GM18505 (cell line): ENCODE measurements around the gene ACCS.

Experiments used
- ATAC-seq: cut with Tn5 transposase; IDR thresholded peaks from one replicate; pipeline ENCODE4 v1.9.1; 2021; ENCODE audit not compliant: unreplicated experiment
- POLR2A ChIP-seq: IDR thresholded peaks from 4 replicates; pipeline ENCODE4 v1.6.1; 2011; ENCODE audit warnings: borderline replicate concordance; ENCODE audit not compliant: insufficient read depth, insufficient read length; ENCODE audit errors: extremely low read depth

Gene ACCS

GRCh38 chr11:44065841-44066731, at the start of gene ACCS:
TSS of gene ACCS (plus strand) at chr11:44066270. CDS start at chr11:44067628, 1,358 bp downstream.
- peak; percentile 99 for ATAC-seq
- TF ChIP-seq POLR2A = peak; percentile 80

- no peak for ATAC-seq
- no peak for TF ChIP-seq POLR2A
Measured at GRCh38 chr11:44016546-44017442, 49.3 kb upstream of the ACCS start.

GRCh38 chr11:44017443-44018126, 48.5 kb upstream of the ACCS start:
- no peak for ATAC-seq

GRCh38 chr11:44018127-44018521, 47.9 kb upstream of the ACCS start:
- no peak for TF ChIP-seq POLR2A
- no peak for ATAC-seq

More at GRCh38 chr11:44017443-44018126, 48.5 kb upstream of the ACCS start:
- no peak for TF ChIP-seq POLR2A

- no peak for TF ChIP-seq POLR2A
- ATAC-seq = no peak
Measured at GRCh38 chr11:44018829-44019228, 47.2 kb upstream of the ACCS start.

GRCh38 chr11:44024977-44025376, 41.1 kb upstream of the ACCS start:
- no peak for ATAC-seq
- no peak for TF ChIP-seq POLR2A

- ATAC-seq = no peak
- TF ChIP-seq POLR2A = no peak
Measured at GRCh38 chr11:44025727-44026126, 40.3 kb upstream of the ACCS start.

- ATAC-seq = no peak
- TF ChIP-seq POLR2A = no peak
Measured at GRCh38 chr11:44028401-44028800, 37.7 kb upstream of the ACCS start.

GRCh38 chr11:44028816-44029506, 37.1 kb upstream of the ACCS start:
- no peak for TF ChIP-seq POLR2A
- no peak for ATAC-seq

- ATAC-seq = no peak
- no peak for TF ChIP-seq POLR2A
Measured at GRCh38 chr11:44029507-44029845, 36.6 kb upstream of the ACCS start.

GRCh38 chr11:44029977-44030911, 35.8 kb upstream of the ACCS start:
- ATAC-seq = no peak

GRCh38 chr11:44030996-44031395, 35.1 kb upstream of the ACCS start:
- no peak for ATAC-seq
- TF ChIP-seq POLR2A = no peak

More at GRCh38 chr11:44029977-44030911, 35.8 kb upstream of the ACCS start:
- no peak for TF ChIP-seq POLR2A
